ENCODE results near the gene ACVR1C. TPM values are rescaled to one million over a fixed set of nuclear protein-coding genes. Genes with fewer than 3 reads are reported as not detected.

ACVR1C gene
- total RNA-seq, 4 donors from 2014 or later, result 47.1 to 120 (median 57.1) TPM

GRCh38 chr2:157606534-157606933, 22.1 kb downstream of the ACVR1C start:
- TF ChIP-seq CTCF (IDR thresholded peaks at IDR 0.05; ENCODE audit: low read depth), result no peak

GRCh38 chr2:157603198-157603597, 25.5 kb downstream of the ACVR1C start:
- no peak for TF ChIP-seq CTCF (IDR thresholded peaks at IDR 0.05; ENCODE audit: low read depth)

GRCh38 chr2:157601807-157602206, 26.9 kb downstream of the ACVR1C start:
- TF ChIP-seq CTCF (IDR thresholded peaks at IDR 0.05; ENCODE audit: low read depth), result no peak

GRCh38 chr2:157596992-157597681, 31.5 kb downstream of the ACVR1C start:
- TF ChIP-seq CTCF (IDR thresholded peaks at IDR 0.05; ENCODE audit: low read depth), result no peak

- no peak for TF ChIP-seq CTCF (IDR thresholded peaks at IDR 0.05; ENCODE audit: low read depth)
Measured at GRCh38 chr2:157593411-157593810, 35.3 kb downstream of the ACVR1C start.

GRCh38 chr2:157592948-157593347, 35.7 kb downstream of the ACVR1C start:
- no peak for TF ChIP-seq CTCF (IDR thresholded peaks at IDR 0.05; ENCODE audit: low read depth)

GRCh38 chr2:157592374-157592773, 36.3 kb downstream of the ACVR1C start:
- TF ChIP-seq CTCF (IDR thresholded peaks at IDR 0.05; ENCODE audit: low read depth), result no peak

All from subcutaneous adipose tissue (tissue), 4 donors.